ENCODE measurements around the gene SPAG17.
A peak's percentile ranks its signal among the peaks of the same experiment; 100 is the strongest.

SPAG17 gene

DNA sequence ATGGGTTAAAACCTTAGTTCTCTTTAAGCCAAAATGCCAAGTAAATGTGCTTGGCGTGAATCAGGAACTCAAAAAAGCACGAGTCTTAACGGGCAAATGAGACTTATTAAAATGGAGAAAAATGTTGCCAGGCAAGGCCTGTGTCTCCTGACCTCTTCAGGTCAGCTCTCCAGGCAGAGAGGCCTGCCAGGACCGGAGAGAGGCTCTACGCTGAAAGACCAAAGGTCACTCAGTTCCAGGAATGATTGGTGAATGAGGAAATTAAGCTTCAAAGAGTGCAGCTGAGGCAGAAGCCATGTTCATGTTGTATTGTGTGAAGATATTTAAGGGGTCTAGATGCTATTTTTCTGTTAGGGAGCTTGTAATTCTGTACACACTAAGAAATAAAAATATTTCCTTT, 66.6 kb downstream of the SPAG17 start:
- no peak for DNase-seq (ENCODE audit: low read depth)
- Histone ChIP-seq H3K9me3 (ENCODE audit: control insufficient read depth, low read length) (no peaks in the 10 kb centered on the region), H3K36me3 (ENCODE audit: control insufficient read depth, insufficient read depth, low read length, severe bottlenecking) (no peaks in the 10 kb centered on the region), H3K9ac (ENCODE audit: low read length) (peak overlapping the region; percentile 1), H3K4me3 (ENCODE audit: low read length) (no peak overlapping the region), H3K4me1 (ENCODE audit: control insufficient read depth, insufficient read depth, low read length) (peaks cover 60% of the 10 kb centered on the region), H3K27me3 (replicated peaks; ENCODE audit: control insufficient read depth, insufficient read depth, low read length) (no peaks in the 10 kb centered on the region)

DNA sequence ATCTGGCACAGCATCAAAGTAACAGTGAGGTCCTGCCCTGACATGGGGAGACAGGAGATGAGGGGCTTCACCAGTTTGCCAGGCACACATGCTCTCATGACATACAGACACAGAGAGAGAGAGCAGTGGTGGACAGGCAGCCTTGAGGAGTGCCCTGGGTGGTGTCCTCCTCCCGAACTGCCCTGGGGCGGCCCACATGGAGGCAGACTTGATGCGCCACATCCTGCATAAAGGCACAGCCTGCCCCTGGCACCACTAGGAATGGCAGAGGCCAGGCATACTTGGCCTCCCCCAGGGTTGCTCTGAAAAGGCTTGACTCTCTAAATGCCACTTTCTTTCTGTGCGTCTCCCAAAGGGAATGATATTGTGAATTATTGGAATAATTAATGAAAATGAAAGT, 67.5 kb downstream of the SPAG17 start:
- Histone ChIP-seq H3K27me3 (replicated peaks; ENCODE audit: control insufficient read depth, insufficient read depth, low read length) (no peaks in the 10 kb centered on the region), H3K4me1 (ENCODE audit: control insufficient read depth, insufficient read depth, low read length) (peaks cover 65% of the 10 kb centered on the region), H3K4me3 (ENCODE audit: low read length) (no peak overlapping the region), H3K9me3 (ENCODE audit: control insufficient read depth, low read length) (no peaks in the 10 kb centered on the region), H3K9ac (ENCODE audit: low read length) (no peak overlapping the region), H3K36me3 (ENCODE audit: control insufficient read depth, insufficient read depth, low read length, severe bottlenecking) (no peaks in the 10 kb centered on the region)
- DNase-seq (ENCODE audit: low read depth), result no peak

DNA sequence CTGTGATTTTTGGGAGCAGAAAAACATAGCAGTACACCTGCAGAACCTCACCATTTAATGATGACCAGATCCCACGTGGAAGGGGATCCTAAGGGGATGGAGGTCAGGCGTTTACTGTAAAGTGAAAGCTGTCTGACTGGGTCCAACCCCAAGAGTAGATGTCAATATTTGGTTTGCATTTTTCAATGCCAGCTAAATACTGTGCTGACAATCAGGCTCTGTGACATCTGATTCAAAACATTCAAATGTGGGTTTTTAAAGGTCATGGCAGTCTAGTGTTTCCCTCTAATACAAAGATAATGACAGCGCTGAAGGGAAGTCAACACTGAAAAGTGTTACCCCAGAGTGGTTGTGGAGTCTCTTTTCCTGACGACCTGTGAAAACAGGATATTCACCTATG, 68.1 kb downstream of the SPAG17 start:
- Histone ChIP-seq H3K9ac (ENCODE audit: low read length) (no peak overlapping the region), H3K36me3 (ENCODE audit: control insufficient read depth, insufficient read depth, low read length, severe bottlenecking) (no peaks in the 10 kb centered on the region), H3K4me1 (ENCODE audit: control insufficient read depth, insufficient read depth, low read length) (peaks cover 65% of the 10 kb centered on the region), H3K27me3 (replicated peaks; ENCODE audit: control insufficient read depth, insufficient read depth, low read length) (no peaks in the 10 kb centered on the region), H3K9me3 (ENCODE audit: control insufficient read depth, low read length) (no peaks in the 10 kb centered on the region), H3K4me3 (ENCODE audit: low read length) (no peak overlapping the region)
- DNase-seq (ENCODE audit: low read depth), result no peak

DNA sequence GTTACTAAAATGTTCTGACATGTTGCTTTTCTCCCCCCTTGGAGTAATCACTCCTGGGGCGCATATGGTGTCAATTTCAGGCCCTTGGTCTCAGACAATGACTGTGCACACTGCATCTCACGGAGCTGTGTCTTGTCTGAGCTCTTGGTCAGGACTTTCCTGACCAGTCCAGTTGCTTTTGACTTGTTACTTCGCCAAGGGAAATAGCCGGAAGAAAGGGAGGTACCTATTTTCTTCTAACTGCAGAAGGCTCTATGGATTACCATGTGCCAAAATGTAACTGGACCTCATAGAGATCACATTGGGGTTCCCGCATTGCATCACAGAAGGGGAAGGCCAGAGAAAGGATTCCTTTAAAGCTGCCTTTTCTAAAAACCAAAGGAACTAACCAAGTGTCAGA, 68.6 kb downstream of the SPAG17 start:
- H3K9ac ChIP-seq (ENCODE audit: low read length), result no peak overlapping the region
- DNase-seq (ENCODE audit: low read depth), result no peak
- H3K4me1 ChIP-seq (ENCODE audit: control insufficient read depth, insufficient read depth, low read length), result peaks cover 69% of the 10 kb centered on the region
- no peak overlapping the region for H3K4me3 ChIP-seq (ENCODE audit: low read length)
- H3K9me3 ChIP-seq (ENCODE audit: control insufficient read depth, low read length), result no peaks in the 10 kb centered on the region
- no peaks in the 10 kb centered on the region for H3K27me3 ChIP-seq (replicated peaks; ENCODE audit: control insufficient read depth, insufficient read depth, low read length)
- no peaks in the 10 kb centered on the region for H3K36me3 ChIP-seq (ENCODE audit: control insufficient read depth, insufficient read depth, low read length, severe bottlenecking)

DNA sequence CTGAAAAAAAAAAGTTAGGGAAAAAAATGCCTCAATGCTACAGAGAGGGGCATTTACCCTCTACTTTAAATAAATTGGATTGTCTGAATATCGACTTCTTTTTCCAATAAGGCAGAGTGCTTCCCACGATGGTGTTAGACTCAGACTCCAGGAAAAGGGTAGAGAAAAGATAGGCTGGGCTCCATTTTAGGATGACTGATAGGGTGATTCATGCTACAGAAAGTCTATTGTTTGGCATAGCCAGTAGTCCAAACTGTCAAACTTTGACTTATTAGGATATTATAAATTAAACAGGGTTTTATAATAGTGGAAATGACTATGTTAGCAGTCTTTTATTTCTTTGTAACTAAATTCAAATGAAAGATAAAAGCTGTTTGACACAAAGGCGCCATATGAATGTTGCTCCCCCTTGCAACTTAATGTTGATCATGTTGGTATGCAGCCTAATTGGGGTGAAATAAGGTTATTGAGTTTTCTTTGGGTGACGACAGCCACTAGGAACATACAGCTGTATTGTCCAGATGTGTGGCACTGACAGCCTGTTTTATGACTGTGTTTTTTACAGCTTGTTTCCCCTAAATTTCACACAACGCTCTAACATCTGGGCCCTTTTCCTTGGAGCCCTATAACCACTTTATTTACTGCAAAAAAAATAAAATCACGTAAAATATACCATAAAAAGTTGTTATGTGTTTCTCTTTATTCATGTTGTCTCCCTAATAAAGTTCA, 69.3 kb downstream of the SPAG17 start:
- peaks cover 70% of the 10 kb centered on the region for H3K4me1 ChIP-seq (ENCODE audit: control insufficient read depth, insufficient read depth, low read length)
- H3K4me3 ChIP-seq (ENCODE audit: low read length), result no peak overlapping the region
- H3K9ac ChIP-seq (ENCODE audit: low read length), result no peak overlapping the region
- H3K9me3 ChIP-seq (ENCODE audit: control insufficient read depth, low read length), result no peaks in the 10 kb centered on the region
- DNase-seq (ENCODE audit: low read depth), result no peak
- H3K27me3 ChIP-seq (replicated peaks; ENCODE audit: control insufficient read depth, insufficient read depth, low read length), result no peaks in the 10 kb centered on the region
- H3K36me3 ChIP-seq (ENCODE audit: control insufficient read depth, insufficient read depth, low read length, severe bottlenecking), result no peaks in the 10 kb centered on the region

DNA sequence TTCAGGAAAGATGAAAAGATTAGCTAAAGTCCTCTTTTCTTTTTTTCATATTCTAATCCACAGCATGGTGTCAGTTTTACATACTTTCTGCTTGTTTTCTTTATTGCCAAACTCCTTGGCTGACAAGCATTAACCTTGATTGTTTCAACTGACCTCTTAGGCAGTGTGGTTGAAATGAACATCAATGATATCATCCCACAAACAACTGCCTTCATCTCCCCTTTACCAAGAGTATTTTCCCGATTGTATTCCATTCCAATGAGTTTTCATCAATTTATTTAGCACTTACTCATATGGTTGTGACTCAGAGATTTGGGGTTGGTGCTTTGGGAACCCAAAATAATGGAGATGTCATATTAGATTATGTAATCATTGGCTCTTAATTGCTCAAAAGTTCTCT, 71.8 kb downstream of the SPAG17 start:
- DNase-seq (ENCODE audit: low read depth), result no peak
- Histone ChIP-seq H3K4me3 (ENCODE audit: low read length) (no peak overlapping the region), H3K4me1 (ENCODE audit: control insufficient read depth, insufficient read depth, low read length) (peaks cover 56% of the 10 kb centered on the region), H3K9me3 (ENCODE audit: control insufficient read depth, low read length) (no peaks in the 10 kb centered on the region), H3K9ac (ENCODE audit: low read length) (no peak overlapping the region), H3K36me3 (ENCODE audit: control insufficient read depth, insufficient read depth, low read length, severe bottlenecking) (no peaks in the 10 kb centered on the region), H3K27me3 (replicated peaks; ENCODE audit: control insufficient read depth, insufficient read depth, low read length) (no peaks in the 10 kb centered on the region)

DNA sequence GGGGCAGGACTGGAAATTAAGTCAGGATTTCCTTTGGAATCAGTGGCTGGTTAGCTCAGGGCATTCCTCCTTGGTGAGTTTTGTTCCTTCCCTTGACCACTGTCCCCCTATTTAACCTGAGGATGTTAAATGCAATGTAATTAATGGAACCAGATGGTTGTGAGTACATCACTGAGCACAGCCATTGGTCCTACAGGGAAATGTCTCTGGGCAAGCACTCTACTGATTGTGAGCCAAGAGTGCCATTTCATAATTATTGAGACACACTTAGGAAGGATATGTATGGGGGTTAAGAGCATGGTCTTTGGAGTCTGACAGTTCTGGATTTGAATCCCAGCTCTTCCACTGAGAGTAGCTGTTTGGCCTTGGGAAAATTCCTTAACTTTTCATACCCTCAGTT, 74.4 kb downstream of the SPAG17 start:
- Histone ChIP-seq H3K4me3 (ENCODE audit: low read length) (no peak overlapping the region), H3K9me3 (ENCODE audit: control insufficient read depth, low read length) (no peaks in the 10 kb centered on the region), H3K27me3 (replicated peaks; ENCODE audit: control insufficient read depth, insufficient read depth, low read length) (no peaks in the 10 kb centered on the region), H3K36me3 (ENCODE audit: control insufficient read depth, insufficient read depth, low read length, severe bottlenecking) (no peaks in the 10 kb centered on the region), H3K4me1 (ENCODE audit: control insufficient read depth, insufficient read depth, low read length) (peaks cover 29% of the 10 kb centered on the region), H3K9ac (ENCODE audit: low read length) (no peak overlapping the region)
- DNase-seq (ENCODE audit: low read depth), result no peak

DNA sequence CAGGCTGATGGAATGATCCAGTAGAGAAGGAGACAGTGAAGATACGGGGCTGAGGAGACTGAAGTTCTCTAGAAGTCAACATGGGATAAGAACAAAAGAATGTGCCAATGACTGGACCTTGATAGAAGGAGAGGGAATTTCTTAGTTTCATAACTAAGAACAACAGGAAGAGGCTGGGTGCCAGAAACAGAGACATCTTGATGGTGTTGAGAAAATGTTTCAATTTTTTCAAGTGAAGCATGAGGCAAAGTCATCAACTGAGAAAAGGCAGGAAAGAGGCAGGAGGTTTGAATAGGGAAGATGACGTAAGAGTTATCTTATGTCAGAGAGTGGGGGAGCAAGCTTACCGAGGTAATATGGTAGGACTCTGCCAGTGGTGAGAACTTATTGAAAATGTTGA, 80.1 kb downstream of the SPAG17 start:
- H3K9me3 ChIP-seq (ENCODE audit: control insufficient read depth, low read length), result no peaks in the 10 kb centered on the region
- H3K9ac ChIP-seq (ENCODE audit: low read length), result no peak overlapping the region
- no peaks in the 10 kb centered on the region for H3K36me3 ChIP-seq (ENCODE audit: control insufficient read depth, insufficient read depth, low read length, severe bottlenecking)
- DNase-seq (ENCODE audit: low read depth), result no peak
- H3K4me1 ChIP-seq (ENCODE audit: control insufficient read depth, insufficient read depth, low read length), result peaks cover 19% of the 10 kb centered on the region
- no peaks in the 10 kb centered on the region for H3K27me3 ChIP-seq (replicated peaks; ENCODE audit: control insufficient read depth, insufficient read depth, low read length)
- no peak overlapping the region for H3K4me3 ChIP-seq (ENCODE audit: low read length)

DNA sequence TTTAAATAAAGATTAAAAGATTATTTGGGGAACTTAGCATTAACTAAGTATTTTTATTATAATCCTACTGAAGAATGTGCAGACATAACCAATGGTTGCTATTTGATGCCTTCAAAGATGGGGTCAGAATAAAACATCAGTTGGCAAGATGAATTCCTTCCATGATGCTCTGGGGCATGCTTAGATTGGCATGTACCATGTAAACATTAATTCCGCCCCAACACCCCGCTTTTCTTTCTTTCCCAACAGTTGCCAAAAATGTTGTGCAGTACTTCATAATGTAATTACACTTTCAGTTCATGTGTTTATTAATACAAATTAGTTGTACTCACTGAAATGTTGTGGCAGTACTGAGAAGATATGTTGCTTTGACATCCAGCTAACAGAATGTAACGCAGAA, 82.6 kb downstream of the SPAG17 start:
- DNase-seq (ENCODE audit: low read depth), result no peak
- Histone ChIP-seq H3K9ac (ENCODE audit: low read length) (no peak overlapping the region), H3K36me3 (ENCODE audit: control insufficient read depth, insufficient read depth, low read length, severe bottlenecking) (no peaks in the 10 kb centered on the region), H3K27me3 (replicated peaks; ENCODE audit: control insufficient read depth, insufficient read depth, low read length) (no peaks in the 10 kb centered on the region), H3K4me3 (ENCODE audit: low read length) (no peak overlapping the region), H3K9me3 (ENCODE audit: control insufficient read depth, low read length) (no peaks in the 10 kb centered on the region), H3K4me1 (ENCODE audit: control insufficient read depth, insufficient read depth, low read length) (peaks cover 19% of the 10 kb centered on the region)

DNA sequence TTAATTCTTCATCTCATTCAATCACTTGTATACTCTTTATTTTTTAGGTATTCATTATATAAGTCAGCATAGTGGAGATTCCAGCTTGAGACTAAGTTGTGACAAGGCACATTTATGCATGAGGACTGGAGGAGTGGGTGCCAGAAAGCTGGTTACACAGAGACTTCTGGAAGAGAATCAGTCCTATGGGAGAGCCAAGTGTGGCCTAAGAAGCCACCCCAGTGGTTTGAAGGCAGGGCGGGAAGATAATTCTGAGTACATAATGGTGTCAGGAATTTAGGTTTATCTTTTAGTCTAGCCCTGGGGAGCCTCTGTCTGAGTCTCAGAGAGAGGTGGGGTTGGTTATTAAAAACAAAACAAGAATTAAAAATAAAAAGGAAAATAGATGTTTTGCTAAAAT, 83.0 kb downstream of the SPAG17 start:
- Histone ChIP-seq H3K4me3 (ENCODE audit: low read length) (peak overlapping the region; percentile 51), H3K9me3 (ENCODE audit: control insufficient read depth, low read length) (no peaks in the 10 kb centered on the region), H3K27me3 (replicated peaks; ENCODE audit: control insufficient read depth, insufficient read depth, low read length) (no peaks in the 10 kb centered on the region), H3K9ac (ENCODE audit: low read length) (peak overlapping the region; percentile 4), H3K36me3 (ENCODE audit: control insufficient read depth, insufficient read depth, low read length, severe bottlenecking) (no peaks in the 10 kb centered on the region), H3K4me1 (ENCODE audit: control insufficient read depth, insufficient read depth, low read length) (peaks cover 19% of the 10 kb centered on the region)
- DNase-seq (ENCODE audit: low read depth), result no peak

DNA sequence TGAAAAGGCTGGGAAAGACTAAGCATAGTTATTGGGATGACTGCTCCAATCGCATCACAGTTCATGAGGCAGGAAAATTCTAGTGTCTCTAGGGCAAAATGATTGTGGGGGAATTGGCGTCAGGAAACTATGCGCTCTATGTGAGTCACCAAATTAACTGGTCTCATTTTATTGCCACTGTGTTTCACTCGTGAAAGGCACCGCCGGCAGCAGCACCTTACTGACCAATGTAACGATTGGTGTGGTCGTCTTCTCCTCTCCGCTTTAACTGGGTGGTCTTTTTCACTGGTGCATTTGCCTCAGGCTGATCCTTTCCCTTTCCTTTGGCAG, 83.5 kb downstream of the SPAG17 start:
- H3K9me3 ChIP-seq (ENCODE audit: control insufficient read depth, low read length), result no peaks in the 10 kb centered on the region
- H3K9ac ChIP-seq (ENCODE audit: low read length), result peak overlapping the region; percentile 4
- peak overlapping the region; percentile 51 for H3K4me3 ChIP-seq (ENCODE audit: low read length)
- H3K4me1 ChIP-seq (ENCODE audit: control insufficient read depth, insufficient read depth, low read length), result peaks cover 19% of the 10 kb centered on the region
- H3K27me3 ChIP-seq (replicated peaks; ENCODE audit: control insufficient read depth, insufficient read depth, low read length), result no peaks in the 10 kb centered on the region
- DNase-seq (ENCODE audit: low read depth), result no peak
- no peaks in the 10 kb centered on the region for H3K36me3 ChIP-seq (ENCODE audit: control insufficient read depth, insufficient read depth, low read length, severe bottlenecking)
